Nephron (organoid): ENCODE data around the gene CFAP210.

Source experiments
- H3K27ac Mint-ChIP-seq, 3 experiments: 2 replicates each; pipeline ENCODE4 v1.8.0; 2020; ENCODE audit warnings: mixed read lengths in 3 of 3, mild to moderate bottlenecking in 2 of 3, moderate library complexity in 1 of 3
- H3K27me3 Mint-ChIP-seq: 2 replicates; pipeline ENCODE4 v1.8.0; 2021; ENCODE audit warnings: low read depth, mild to moderate bottlenecking, moderate library complexity, mixed read lengths
- H3K36me3 Mint-ChIP-seq: 2 replicates; pipeline ENCODE4 v1.8.0; 2020; ENCODE audit warnings: low read depth, mixed read lengths
- H3K4me1 Mint-ChIP-seq: 2 replicates; pipeline ENCODE4 v1.8.0; 2020; ENCODE audit warnings: mixed read lengths
- H3K4me3 Mint-ChIP-seq, 3 experiments: 2 replicates each; pipeline ENCODE4 v1.8.0; 2020; ENCODE audit warnings: mild to moderate bottlenecking in 3 of 3, mixed read lengths in 3 of 3, moderate library complexity in 2 of 3
- H3K9me3 Mint-ChIP-seq: 2 replicates; pipeline ENCODE4 v1.8.0; 2020; ENCODE audit warnings: mixed read lengths
- CTCF ChIP-seq, 3 experiments: fragments of 200-600 bp; sonication (generic); IDR thresholded peaks; one replicate each; pipeline ENCODE4 v1.5.0; 2021; ENCODE audit warnings: antibody characterized with exemption in 3 of 3; ENCODE audit not compliant: unreplicated experiment in 3 of 3

CFAP210 gene

GRCh38 chr2:169676850-169677249 lies 17.4 kb downstream of the CFAP210 start:
- Mint-ChIP-seq H3K9me3 (peaks cover 3% of the 10 kb centered on the region), H3K4me1 (no peaks in the 10 kb centered on the region), H3K27me3 (no peaks in the 10 kb centered on the region), H3K36me3 (no peaks in the 10 kb centered on the region), H3K27ac (no peak overlapping the region), H3K4me3 (no peak overlapping the region)
- TF ChIP-seq CTCF (IDR thresholded peaks at IDR 0.05; ENCODE audit: unreplicated experiment in 3 of 3), result no peak

GRCh38 chr2:169676357-169676756 lies 17.8 kb downstream of the CFAP210 start:
- Mint-ChIP-seq H3K36me3 (no peaks in the 10 kb centered on the region), H3K4me1 (no peaks in the 10 kb centered on the region), H3K27me3 (no peaks in the 10 kb centered on the region), H3K27ac (no peak overlapping the region), H3K4me3 (no peak overlapping the region), H3K9me3 (peaks cover 3% of the 10 kb centered on the region)
- peak in 1 of 3 experiments; percentile 17 for TF ChIP-seq CTCF (IDR thresholded peaks at IDR 0.05; ENCODE audit: unreplicated experiment in 3 of 3)

GRCh38 chr2:169673921-169674320 lies 20.3 kb downstream of the CFAP210 start:
- Mint-ChIP-seq H3K4me1 (no peaks in the 10 kb centered on the region), H3K27ac (no peak overlapping the region), H3K9me3 (no peaks in the 10 kb centered on the region), H3K4me3 (no peak overlapping the region), H3K36me3 (no peaks in the 10 kb centered on the region), H3K27me3 (no peaks in the 10 kb centered on the region)
- TF ChIP-seq CTCF (IDR thresholded peaks at IDR 0.05; ENCODE audit: unreplicated experiment in 3 of 3), result no peak

- H3K27ac Mint-ChIP-seq, result no peak overlapping the region
- H3K9me3 Mint-ChIP-seq, result no peaks in the 10 kb centered on the region
- TF ChIP-seq CTCF (IDR thresholded peaks at IDR 0.05; ENCODE audit: unreplicated experiment in 3 of 3), result no peak
- H3K4me1 Mint-ChIP-seq, result no peaks in the 10 kb centered on the region
- no peak overlapping the region for H3K4me3 Mint-ChIP-seq
- H3K27me3 Mint-ChIP-seq, result no peaks in the 10 kb centered on the region
- no peaks in the 10 kb centered on the region for H3K36me3 Mint-ChIP-seq
Observed at GRCh38 chr2:169673106-169673505, 21.1 kb downstream of the CFAP210 start.

GRCh38 chr2:169672406-169672805 lies 21.8 kb downstream of the CFAP210 start:
- no peak overlapping the region for H3K4me3 Mint-ChIP-seq
- no peaks in the 10 kb centered on the region for H3K36me3 Mint-ChIP-seq
- H3K9me3 Mint-ChIP-seq, result no peaks in the 10 kb centered on the region
- TF ChIP-seq CTCF (IDR thresholded peaks at IDR 0.05; ENCODE audit: unreplicated experiment in 3 of 3), result no peak
- H3K27ac Mint-ChIP-seq, result no peak overlapping the region
- H3K4me1 Mint-ChIP-seq, result no peaks in the 10 kb centered on the region
- H3K27me3 Mint-ChIP-seq, result no peaks in the 10 kb centered on the region

GRCh38 chr2:169670937-169671336 lies 23.3 kb downstream of the CFAP210 start:
- H3K27ac Mint-ChIP-seq, result no peak overlapping the region
- H3K4me3 Mint-ChIP-seq, result no peak overlapping the region
- H3K36me3 Mint-ChIP-seq, result no peaks in the 10 kb centered on the region
- no peaks in the 10 kb centered on the region for H3K27me3 Mint-ChIP-seq
- H3K4me1 Mint-ChIP-seq, result no peaks in the 10 kb centered on the region
- no peak for TF ChIP-seq CTCF (IDR thresholded peaks at IDR 0.05; ENCODE audit: unreplicated experiment in 3 of 3)
- no peaks in the 10 kb centered on the region for H3K9me3 Mint-ChIP-seq
